Right lobe of liver (tissue), 6 donors: ENCODE results near the gene ANXA6. TPM values are rescaled to one million over a fixed set of nuclear protein-coding genes. Genes with fewer than 3 reads are reported as not detected.

Experiments
- ATAC-seq, 4 donors: fragments of 200-7000 bp; cut with Tn5 transposase; one replicate each; pipeline ENCODE4 v1.9.1; 2020; ENCODE audit warnings: mild to moderate bottlenecking in 4 of 4, moderate library complexity in 4 of 4
- DNase-seq, 3 donors: peaks; one replicate each; pipeline ENCODE4 v3.0.0-alpha.2; 2020
- H3K27ac ChIP-seq, 3 donors: fragments of 200-600 bp; one replicate each; pipeline ENCODE4 v1.8.0; 2022
- H3K27me3 ChIP-seq, 2 donors: fragments of 200-600 bp; one replicate each; pipeline ENCODE4 v1.8.0; 2022
- H3K36me3 ChIP-seq, 4 donors: fragments of 200-600 bp; sonication (generic) in 1 of 4; one replicate each; pipeline versions ENCODE4 v1.5.1 to v1.8.0; 2017 to 2022; ENCODE audit warnings: control low read depth in 1 of 4
- H3K4me1 ChIP-seq, 4 donors: fragments of 200-600 bp; sonication (generic) in 1 of 4; one replicate each; pipeline versions ENCODE4 v1.5.1 to v1.8.0; 2017 to 2022; ENCODE audit warnings: control low read depth in 1 of 4
- H3K4me3 ChIP-seq, 3 donors: fragments of 200-600 bp; one replicate each; pipeline ENCODE4 v1.8.0; 2022
- H3K9me3 ChIP-seq, 4 donors: fragments of 200-600 bp; sonication (generic) in 1 of 4; one replicate each; pipeline versions ENCODE4 v1.5.1 to v1.8.0; 2017 to 2022; ENCODE audit warnings: control low read depth in 1 of 4
- CTCF ChIP-seq, 4 donors: fragments of 200-600 bp in 3 of 4; fragments of 450-650 bp in 1 of 4; IDR thresholded peaks; one replicate each; pipeline versions ENCODE4 v1.5.1 to v1.8.0; 2016 to 2022; ENCODE audit warnings: antibody characterized with exemption in 4 of 4, mild to moderate bottlenecking in 2 of 4
- POLR2A ChIP-seq: fragments of 450-650 bp; IDR thresholded peaks from one replicate; pipeline ENCODE4 v1.6.1; 2017; ENCODE audit warnings: antibody characterized with exemption, mild to moderate bottlenecking
- WGBS: methylation state at CpG from one replicate; pipeline ENCODE4 v1.1.6; 2018; ENCODE audit warnings: low coverage, low lambda C conversion rate; ENCODE audit not compliant: insufficient coverage; ENCODE audit errors: missing lambda C conversion rate; 5-methylcytosine and 5-hydroxymethylcytosine counted together
- intact Hi-C, 2 donors: fragments of 100-400 bp; cut with DNase I; formaldehyde crosslinking; loops; one replicate each; pipeline versions ENCODE4 v1.11.2 to v1.14.1; 2022
- total RNA-seq, 6 experiments: library from RNA; depleted of rRNA in 2 of 6; stranded (reverse); fragments of >200 nt in 2 of 6; fragmentation: NEBNext Ultra II Directional in 3 of 6; extraction: Animal tissue kit (Norgen Biotek cat#: 25700) in 3 of 6; gene quantifications; one replicate each; pipeline versions ENCODE4 v1.1.0 to v1.2.4, GENCODE V29; 2016 to 2023
- donor health status: DM: no; HTN: yes; CAD: no.
- donor health status: DM: no; HTN: no; CAD: no.
- donor health status: DM: no; HTN: no; CAD: no.
- donor health status: DM: no; HTN: yes; CAD: no.
- donor health status: DM: no; HTN: yes; CAD: no.

Gene ANXA6
- total RNA-seq, 6 experiments from 2014 or later = 143 to 236 (median 165) TPM

GRCh38 chr5:151097820-151098767 lies 59.5 kb downstream of the ANXA6 start:
- TF ChIP-seq CTCF (IDR thresholded peaks at IDR 0.05) = no peak
- TF ChIP-seq POLR2A = no peak
- H3K9me3 ChIP-seq = no peaks in the 10 kb centered on the region
- H3K27me3 ChIP-seq = no peaks in the 10 kb centered on the region
- no peaks in the 10 kb centered on the region for H3K36me3 ChIP-seq
- H3K27ac ChIP-seq = peak overlapping the region in 2 of 3 donors; percentile 79 to 88
- no peak overlapping the region for H3K4me3 ChIP-seq
- WGBS = 40% methylated on average over 13 of the region's 16 CpGs
- no peak for DNase-seq
- H3K4me1 ChIP-seq = peaks cover 0 to 100% (median 45%) of the 10 kb centered on the region in 4 donors
- no peak for ATAC-seq
- intact Hi-C loops = no loop called here

GRCh38 chr5:151097061-151097460 lies 60.5 kb downstream of the ANXA6 start:
- DNase-seq (no peak), ATAC-seq (peak in 2 of 4 donors; percentile 2 to 3)
- Histone ChIP-seq H3K4me3 (no peak overlapping the region), H3K27me3 (no peaks in the 10 kb centered on the region), H3K27ac (peak overlapping the region; percentile 15 to 67 (median 48)), H3K4me1 (peaks cover 0 to 95% (median 39%) of the 10 kb centered on the region in 4 donors), H3K36me3 (no peaks in the 10 kb centered on the region), H3K9me3 (no peaks in the 10 kb centered on the region)
- intact Hi-C loops = no loop called here
- 26% methylated on average over 6 of the region's 6 CpGs for WGBS
- no peak for TF ChIP-seq CTCF (IDR thresholded peaks at IDR 0.05)
- no peak for TF ChIP-seq POLR2A

GRCh38 chr5:151096001-151096373 lies 61.6 kb downstream of the ANXA6 start:
- no peak for TF ChIP-seq CTCF (IDR thresholded peaks at IDR 0.05)
- no peak for TF ChIP-seq POLR2A
- peak overlapping the region; percentile 48 to 83 (median 67) for H3K27ac ChIP-seq
- DNase-seq (peak in 1 of 3 donors; percentile 75), ATAC-seq (peak; percentile 38 to 67 (median 56))
- H3K9me3 ChIP-seq = no peaks in the 10 kb centered on the region
- 40% methylated on average over 4 of the region's 6 CpGs for WGBS
- H3K4me1 ChIP-seq = peaks cover 0 to 84% (median 34%) of the 10 kb centered on the region in 4 donors
- H3K27me3 ChIP-seq = no peaks in the 10 kb centered on the region
- intact Hi-C loops = no loop called here
- no peak overlapping the region for H3K4me3 ChIP-seq
- no peaks in the 10 kb centered on the region for H3K36me3 ChIP-seq

- DNase-seq (no peak), ATAC-seq (peak; percentile 3 to 26 (median 6))
- no peak overlapping the region for H3K4me3 ChIP-seq
- no peak for TF ChIP-seq POLR2A
- TF ChIP-seq CTCF (IDR thresholded peaks at IDR 0.05) = no peak
- intact Hi-C loops = no loop called here
- H3K27me3 ChIP-seq = no peaks in the 10 kb centered on the region
- no peaks in the 10 kb centered on the region for H3K9me3 ChIP-seq
- H3K36me3 ChIP-seq = no peaks in the 10 kb centered on the region
- 24% methylated on average over 3 of the region's 5 CpGs for WGBS
- H3K4me1 ChIP-seq = peaks cover 0 to 79% (median 32%) of the 10 kb centered on the region in 4 donors
- H3K27ac ChIP-seq = peak overlapping the region; percentile 48 to 83 (median 67)
Measured at GRCh38 chr5:151095341-151096000, 62.1 kb downstream of the ANXA6 start.
